ENCODE data around the gene LST1. TPM values are rescaled to one million over a fixed set of nuclear protein-coding genes. Genes with fewer than 3 reads are reported as not detected.
"Not testable (repeated sequence)": the region's sequence is repeated elsewhere in the genome, so short reads cannot be mapped to it uniquely, and the experiment has no call there.

Gene LST1
- polyA plus RNA-seq: 20.5 TPM

DNA sequence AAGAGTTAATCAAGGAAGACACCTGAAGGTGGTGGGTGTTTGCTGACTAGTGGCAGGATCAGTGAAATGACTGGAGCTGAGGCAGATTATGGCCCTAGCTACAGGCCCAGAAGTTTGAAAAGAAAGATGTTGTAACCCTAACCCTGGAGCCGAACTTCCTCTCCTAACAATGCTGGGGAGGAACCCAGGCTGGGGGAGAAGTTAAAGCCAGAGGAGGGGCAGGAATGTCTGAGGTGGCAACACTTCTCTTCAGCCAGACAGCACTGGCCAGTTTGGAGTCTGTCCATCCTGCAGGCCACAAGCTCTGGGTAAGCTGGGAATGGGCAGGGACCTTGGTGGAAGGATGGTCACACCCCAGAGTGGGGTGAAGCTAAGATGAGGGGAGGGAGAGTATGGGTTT lies at the start of gene LST1:
LST1 (plus strand) TSS at position 270 of the 400 bp plus-strand sequence. CDS start 1,023 bp downstream, outside the sequence.
- H3K4me1 Mint-ChIP-seq: peaks cover 54 to 58% (median 54%) of the 10 kb centered on the region in 3 donors
- H3K27me3 Mint-ChIP-seq: peaks cover 2% of the 10 kb centered on the region
- no peaks in the 10 kb centered on the region for H3K9me3 Mint-ChIP-seq
- H3K4me3 Mint-ChIP-seq: peak within 1 kb of the TSS; percentile 32 to 93 (median 79)
- H3K36me3 Mint-ChIP-seq: peaks cover 2% of the 10 kb centered on the region
- peak within 1 kb of the TSS; percentile 95 to 96 (median 96) for H3K27ac Mint-ChIP-seq

DNA sequence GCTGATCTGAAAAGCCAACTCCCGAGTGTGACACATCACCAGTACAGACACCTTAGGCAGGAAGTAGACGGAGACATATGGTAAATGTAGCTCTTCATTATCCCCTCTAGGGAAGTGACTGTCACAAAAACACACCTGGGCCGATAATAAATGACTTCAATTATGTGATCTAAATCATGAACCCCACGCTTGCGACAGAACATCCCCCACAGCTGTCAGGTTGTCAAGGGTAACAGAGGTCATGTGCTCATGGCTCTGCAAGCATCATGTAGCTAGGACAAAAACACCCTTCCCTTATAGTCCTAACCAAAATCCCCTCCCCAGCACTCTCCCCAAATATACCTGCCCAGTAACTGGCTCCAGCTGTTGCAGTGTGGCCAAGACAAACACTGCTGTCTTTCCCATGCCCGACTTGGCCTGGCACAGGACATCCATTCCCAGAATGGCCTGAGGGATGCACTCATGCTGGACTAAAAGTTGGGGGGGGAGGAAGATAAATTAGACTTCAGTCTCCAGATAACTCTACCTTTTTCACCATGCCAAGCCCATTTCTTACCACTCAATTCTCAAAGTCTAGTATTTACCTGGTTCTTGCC lies 47.2 kb upstream of the LST1 start:
- Mint-ChIP-seq H3K36me3 (peaks cover 2% of the 10 kb centered on the region), H3K27me3 (no peaks in the 10 kb centered on the region), H3K9me3 (no peaks in the 10 kb centered on the region), H3K4me3 (peak overlapping the region; percentile 59 to 100 (median 97)), H3K4me1 (peaks cover 27 to 40% (median 39%) of the 10 kb centered on the region in 3 donors), H3K27ac (peak overlapping the region; percentile 64 to 98 (median 69))

DNA sequence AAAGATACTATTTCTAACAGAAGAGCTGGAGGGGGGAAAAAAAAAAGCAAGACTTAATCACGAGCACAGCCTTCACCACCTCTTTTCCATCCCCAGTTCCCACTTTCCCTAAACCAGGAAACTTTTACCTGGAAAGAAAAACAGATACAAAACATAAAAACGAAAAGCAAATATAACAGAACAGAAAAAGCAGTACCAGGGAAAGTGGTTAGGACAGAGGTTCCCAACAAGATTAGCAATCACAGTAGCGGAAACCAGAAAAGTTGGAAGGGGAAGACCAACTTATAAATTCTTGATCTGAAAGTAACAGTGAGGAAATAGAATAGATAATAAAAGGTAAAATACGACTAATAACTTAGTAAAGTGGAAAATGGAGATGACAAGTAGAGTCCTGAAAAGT lies 45.4 kb upstream of the LST1 start:
- Mint-ChIP-seq H3K9me3 (no peaks in the 10 kb centered on the region), H3K27ac (peak overlapping the region; percentile 85 to 100 (median 98)), H3K4me3 (peak overlapping the region; percentile 96 to 100 (median 97)), H3K36me3 (peaks cover 2% of the 10 kb centered on the region), H3K4me1 (peaks cover 32 to 40% (median 39%) of the 10 kb centered on the region in 3 donors), H3K27me3 (no peaks in the 10 kb centered on the region)

DNA sequence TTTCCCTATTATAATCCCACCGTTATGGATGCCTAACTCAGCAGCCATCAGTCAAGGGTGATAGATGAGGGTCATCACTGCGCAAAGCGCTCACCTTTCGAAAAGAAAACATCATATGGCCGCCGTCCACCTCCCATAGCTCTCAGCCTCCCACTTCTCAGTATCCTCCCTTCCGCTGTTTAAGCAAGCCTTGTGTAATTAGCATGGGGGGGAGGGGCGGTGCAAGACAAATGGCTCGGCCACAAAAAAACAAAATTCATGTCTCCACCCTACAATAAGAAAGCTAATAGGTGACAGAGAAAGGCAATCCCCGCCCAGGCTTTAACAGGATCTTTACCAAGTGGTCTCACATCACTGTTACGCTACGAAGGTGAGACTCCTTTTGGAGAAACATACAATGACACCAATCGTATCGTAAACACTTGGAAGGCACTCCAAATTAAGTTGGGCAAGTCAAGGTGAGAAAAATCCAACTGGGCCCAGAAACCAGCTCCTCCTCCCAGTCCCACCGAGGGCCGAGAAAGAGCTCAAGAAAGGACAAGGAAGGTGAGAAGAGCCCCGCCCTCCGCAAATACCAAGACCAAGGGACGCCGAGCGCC lies 44.9 kb upstream of the LST1 start:
- Mint-ChIP-seq H3K4me1 (peaks cover 34 to 40% (median 35%) of the 10 kb centered on the region in 3 donors), H3K4me3 (peak overlapping the region; percentile 96 to 100 (median 97)), H3K27ac (peak overlapping the region; percentile 98 to 100 (median 99)), H3K36me3 (peaks cover 2% of the 10 kb centered on the region), H3K27me3 (no peaks in the 10 kb centered on the region), H3K9me3 (no peaks in the 10 kb centered on the region)

DNA sequence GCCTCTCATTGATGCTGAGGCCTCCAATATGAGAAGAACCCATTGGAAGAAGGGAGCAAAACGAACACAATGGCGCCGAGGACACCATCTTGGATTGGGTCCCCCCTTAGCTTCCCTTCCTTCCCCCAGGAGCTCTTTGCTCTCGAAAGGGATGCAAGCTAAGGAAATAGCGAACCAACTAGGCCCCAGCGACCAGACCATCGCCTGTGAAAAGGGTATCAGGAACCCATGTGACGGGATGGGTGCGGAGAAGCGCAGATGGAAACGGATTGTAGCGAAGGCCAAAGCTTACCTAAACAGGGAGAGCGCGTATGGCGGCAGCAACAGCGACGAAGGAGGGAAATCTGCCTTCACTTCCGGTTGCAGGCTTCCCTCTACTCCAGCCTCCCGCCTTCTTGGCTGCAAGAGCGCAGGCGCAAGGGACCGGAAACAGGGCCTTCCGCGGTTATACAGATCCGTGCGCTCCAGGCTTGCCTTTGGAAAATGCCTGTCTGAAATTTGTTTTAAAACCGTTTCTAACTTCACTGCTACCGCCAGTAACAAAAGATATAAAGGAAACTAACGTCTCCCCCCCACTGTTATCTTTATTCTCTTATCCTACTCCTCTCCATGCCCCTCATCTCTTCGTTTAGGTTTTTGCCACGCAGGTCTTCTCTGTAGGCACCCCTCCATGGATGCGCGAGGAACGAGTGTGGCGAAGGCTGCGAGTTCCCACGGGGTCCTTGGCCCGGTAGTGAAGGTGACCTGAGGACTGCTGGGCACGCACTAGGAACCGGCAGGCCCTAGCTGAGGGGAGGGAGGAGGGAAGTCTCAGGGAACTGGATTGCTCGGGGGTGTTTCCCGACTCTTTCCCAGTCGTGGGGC lies 44.2 kb upstream of the LST1 start, which contains the start of gene DDX39B:
DDX39B (minus strand) TSS at position 346 of the 864 bp plus-strand sequence. CDS start 1,471 bp downstream, outside the sequence.
- Mint-ChIP-seq H3K4me3 (peak within 1 kb of the TSS; percentile 96 to 100 (median 97)), H3K27me3 (no peaks in the 10 kb centered on the region), H3K4me1 (peaks cover 39 to 42% (median 40%) of the 10 kb centered on the region in 3 donors), H3K9me3 (no peaks in the 10 kb centered on the region), H3K36me3 (peaks cover 2% of the 10 kb centered on the region), H3K27ac (peak within 1 kb of the TSS; percentile 98 to 100 (median 99))

DNA sequence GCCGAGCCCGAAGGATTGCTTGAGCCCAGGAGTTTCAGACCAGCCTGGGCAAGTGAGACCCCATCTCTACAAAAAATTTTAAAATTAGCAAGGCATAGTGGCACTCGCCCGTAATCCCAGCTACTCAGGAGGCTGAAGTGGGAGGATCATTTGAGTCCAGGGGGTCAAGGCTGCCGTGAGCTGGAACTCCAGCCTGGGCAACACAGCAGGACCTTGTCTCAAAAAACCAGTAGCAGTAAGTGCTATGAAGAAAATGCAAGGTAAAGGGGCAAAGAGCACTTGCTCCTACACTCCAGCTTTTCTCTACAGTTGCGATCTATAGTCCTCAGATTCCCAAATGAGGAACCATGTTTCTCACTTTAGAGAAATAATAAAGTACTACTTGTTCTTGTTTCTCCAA lies 42.4 kb upstream of the LST1 start:
- Mint-ChIP-seq H3K9me3 (no peaks in the 10 kb centered on the region), H3K27me3 (peaks cover 1% of the 10 kb centered on the region), H3K36me3 (no peaks in the 10 kb centered on the region), H3K4me1 (peaks cover 41 to 44% (median 43%) of the 10 kb centered on the region in 3 donors), H3K4me3 (peak overlapping the region in 1 of 4 donors; percentile 98), H3K27ac (no peak overlapping the region)

DNA sequence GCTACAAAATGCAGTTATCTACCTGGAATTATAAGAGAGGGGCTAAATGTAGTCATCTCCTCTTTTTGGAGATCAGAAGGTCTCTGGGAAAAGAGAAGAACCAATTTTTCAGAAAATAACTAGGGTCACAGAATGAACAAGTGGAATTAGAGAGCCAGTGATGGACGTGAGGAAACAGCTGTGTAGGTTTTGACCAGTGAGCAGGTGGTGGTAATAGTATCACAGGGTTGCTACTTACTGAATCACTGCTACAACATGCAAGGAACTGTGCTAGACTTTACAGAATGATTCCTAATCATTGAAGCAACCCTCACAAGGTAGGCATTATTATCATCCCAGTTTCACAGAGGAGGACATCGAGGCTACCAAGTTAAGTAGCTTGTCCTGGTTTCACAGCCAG lies 41.4 kb upstream of the LST1 start:
- Mint-ChIP-seq H3K4me1 (peaks cover 34 to 40% (median 37%) of the 10 kb centered on the region in 3 donors), H3K27me3 (peaks cover 1% of the 10 kb centered on the region), H3K4me3 (peak overlapping the region in 3 of 4 donors; percentile 15 to 59 (median 24)), H3K27ac (peak overlapping the region in 1 of 3 donors; percentile 17), H3K36me3 (no peaks in the 10 kb centered on the region), H3K9me3 (no peaks in the 10 kb centered on the region)

DNA sequence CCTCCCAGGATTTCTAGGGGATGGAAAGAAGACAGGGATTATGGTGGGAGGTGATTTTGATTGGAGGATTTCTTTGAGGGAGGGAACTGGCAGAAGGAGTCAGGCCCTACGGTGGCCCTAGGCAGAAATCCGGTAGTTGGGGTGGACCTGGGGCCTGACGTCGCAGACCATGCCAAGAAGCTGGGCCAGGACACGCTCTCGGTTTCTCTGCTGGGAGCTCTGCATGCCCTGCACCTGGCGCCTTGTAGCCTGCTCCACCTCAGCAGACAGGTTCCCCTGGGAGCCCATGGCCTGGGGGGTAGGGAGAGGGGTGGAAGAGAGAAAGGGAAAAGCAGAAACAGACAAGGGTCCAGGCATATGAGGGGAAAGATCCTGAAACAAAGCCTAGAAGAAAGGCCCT lies 40.8 kb upstream of the LST1 start:
- peak overlapping the region in 2 of 4 donors; percentile 76 to 92 for H3K4me3 Mint-ChIP-seq
- peaks cover 1% of the 10 kb centered on the region for H3K27me3 Mint-ChIP-seq
- no peaks in the 10 kb centered on the region for H3K36me3 Mint-ChIP-seq
- peaks cover 28 to 34% (median 32%) of the 10 kb centered on the region in 3 donors for H3K4me1 Mint-ChIP-seq
- peak overlapping the region in 1 of 3 donors; percentile 88 for H3K27ac Mint-ChIP-seq
- H3K9me3 Mint-ChIP-seq: no peaks in the 10 kb centered on the region

DNA sequence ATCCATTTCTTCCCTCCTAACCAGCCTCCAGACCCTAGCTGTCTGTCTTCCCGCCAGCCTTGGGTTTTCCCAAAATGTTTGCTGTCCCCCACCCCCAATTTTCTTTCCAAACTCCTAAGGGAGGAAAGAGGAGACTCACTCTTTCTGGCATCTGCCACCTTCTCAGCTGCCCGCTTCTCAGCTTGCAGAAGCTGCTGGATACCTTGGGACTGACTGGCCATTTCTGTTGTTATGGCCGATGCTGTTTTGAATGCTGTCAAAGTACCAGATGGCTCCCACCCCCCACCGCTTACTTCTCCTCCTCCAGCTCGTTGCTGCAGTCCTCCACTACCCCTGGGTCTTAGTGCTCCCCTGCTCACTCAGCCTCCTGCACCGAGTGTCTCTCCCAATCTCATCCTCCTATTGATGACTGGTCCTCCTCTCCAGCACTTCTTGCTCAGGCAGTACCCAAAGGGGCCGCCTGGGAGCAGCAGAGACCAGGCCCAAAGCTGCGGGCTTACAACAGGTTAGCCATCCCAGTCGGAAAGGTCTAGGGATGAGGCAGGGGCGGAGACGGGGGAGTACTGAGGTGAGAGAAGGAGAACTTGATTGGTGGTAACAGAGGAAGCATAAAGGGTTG lies 39.6 kb upstream of the LST1 start, which contains the start of gene ATP6V1G2:
ATP6V1G2 (minus strand) TSS at position 270 of the 619 bp plus-strand sequence; CDS start at position 221, 49 bp downstream.
- peak within 1 kb of the TSS; percentile 76 to 98 (median 88) for H3K4me3 Mint-ChIP-seq
- H3K36me3 Mint-ChIP-seq: no peaks in the 10 kb centered on the region
- H3K9me3 Mint-ChIP-seq: no peaks in the 10 kb centered on the region
- peak within 1 kb of the TSS; percentile 86 to 97 (median 88) for H3K27ac Mint-ChIP-seq
- peaks cover 1% of the 10 kb centered on the region for H3K27me3 Mint-ChIP-seq
- peaks cover 23 to 29% (median 29%) of the 10 kb centered on the region in 3 donors for H3K4me1 Mint-ChIP-seq

DNA sequence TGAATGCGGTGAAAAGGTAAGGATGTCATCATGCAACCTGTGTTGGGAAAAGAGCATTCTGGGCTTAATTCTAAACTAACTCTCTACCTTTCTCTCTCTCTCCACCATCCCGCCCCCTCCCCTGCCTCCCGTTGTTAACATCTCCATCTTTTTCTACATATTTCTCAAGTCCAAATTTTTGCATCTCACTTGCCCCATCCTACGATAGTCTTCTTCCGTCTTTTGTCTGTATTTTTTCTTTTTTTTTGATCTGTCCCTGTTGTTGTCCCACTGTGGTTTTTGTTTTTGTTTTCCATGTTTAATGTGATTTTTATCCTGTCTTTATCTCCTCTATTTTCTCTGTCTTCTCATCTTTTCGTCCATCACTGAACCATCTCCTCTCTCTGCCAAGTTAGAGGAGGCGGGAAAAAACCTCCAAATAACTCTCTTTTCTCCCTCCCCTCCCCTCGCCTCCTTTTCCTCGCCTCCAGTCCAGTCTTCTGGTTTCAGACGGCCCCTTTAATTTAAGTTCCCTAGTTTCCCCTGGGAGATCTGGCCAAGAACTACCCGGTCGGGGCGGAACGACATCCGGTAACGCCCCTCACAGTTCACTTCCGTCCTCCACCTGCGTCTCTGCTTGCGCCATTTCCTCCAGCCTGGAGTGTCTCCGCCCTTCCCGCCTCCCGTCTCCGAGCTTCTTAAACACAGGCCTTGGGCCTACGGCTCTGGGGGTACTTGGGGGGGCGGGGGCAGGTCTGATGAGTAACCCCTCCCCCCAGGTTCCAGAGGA lies 38.9 kb upstream of the LST1 start, which contains the start of gene NFKBIL1:
NFKBIL1 (plus strand) TSS at position 651 of the 769 bp plus-strand sequence; CDS start at position 738, 87 bp downstream.
- Mint-ChIP-seq H3K36me3 (no peaks in the 10 kb centered on the region), H3K4me3 (peak within 1 kb of the TSS; percentile 76 to 98 (median 88)), H3K27ac (peak within 1 kb of the TSS; percentile 86 to 97 (median 88)), H3K9me3 (no peaks in the 10 kb centered on the region), H3K27me3 (peaks cover 1% of the 10 kb centered on the region), H3K4me1 (peaks cover 19 to 32% (median 30%) of the 10 kb centered on the region in 3 donors)

DNA sequence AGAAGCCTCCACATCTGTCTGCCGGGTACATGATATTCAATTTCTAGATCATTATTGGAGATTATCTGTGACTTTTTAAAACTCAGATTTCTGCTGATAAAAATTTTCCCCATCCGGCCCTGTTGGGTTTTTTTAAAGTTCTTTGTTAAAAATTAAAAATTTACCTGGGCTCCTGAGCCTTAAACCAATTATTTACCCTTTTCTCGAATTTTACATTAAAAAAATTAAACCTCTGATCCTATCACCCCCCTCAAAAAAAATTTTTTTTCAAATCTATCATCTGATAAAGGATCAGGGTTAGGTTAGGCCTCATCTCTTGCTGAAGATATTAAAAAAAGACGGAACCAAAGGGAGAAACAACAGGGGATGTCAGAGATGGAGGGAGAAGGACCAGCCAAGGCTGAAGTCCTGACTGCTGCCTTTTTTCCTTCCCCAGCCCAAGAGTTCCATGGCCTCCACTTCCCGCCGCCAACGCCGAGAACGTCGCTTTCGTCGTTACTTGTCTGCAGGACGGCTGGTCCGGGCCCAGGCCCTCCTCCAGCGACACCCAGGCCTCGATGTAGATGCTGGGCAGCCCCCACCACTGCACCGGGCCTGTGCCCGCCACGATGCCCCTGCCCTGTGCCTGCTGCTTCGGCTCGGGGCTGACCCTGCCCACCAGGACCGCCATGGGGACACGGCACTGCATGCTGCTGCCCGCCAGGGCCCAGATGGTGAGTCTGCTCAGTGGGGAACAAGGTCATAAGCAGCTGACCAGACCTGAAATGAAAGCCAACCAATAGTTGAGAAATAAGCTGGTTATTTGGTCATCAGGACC lies 38.1 kb upstream of the LST1 start:
- H3K4me3 Mint-ChIP-seq: peak overlapping the region; percentile 76 to 98 (median 88)
- peak overlapping the region; percentile 86 to 97 (median 88) for H3K27ac Mint-ChIP-seq
- H3K9me3 Mint-ChIP-seq: no peaks in the 10 kb centered on the region
- H3K27me3 Mint-ChIP-seq: peaks cover 1% of the 10 kb centered on the region
- no peaks in the 10 kb centered on the region for H3K36me3 Mint-ChIP-seq
- H3K4me1 Mint-ChIP-seq: peaks cover 16 to 32% (median 29%) of the 10 kb centered on the region in 3 donors

DNA sequence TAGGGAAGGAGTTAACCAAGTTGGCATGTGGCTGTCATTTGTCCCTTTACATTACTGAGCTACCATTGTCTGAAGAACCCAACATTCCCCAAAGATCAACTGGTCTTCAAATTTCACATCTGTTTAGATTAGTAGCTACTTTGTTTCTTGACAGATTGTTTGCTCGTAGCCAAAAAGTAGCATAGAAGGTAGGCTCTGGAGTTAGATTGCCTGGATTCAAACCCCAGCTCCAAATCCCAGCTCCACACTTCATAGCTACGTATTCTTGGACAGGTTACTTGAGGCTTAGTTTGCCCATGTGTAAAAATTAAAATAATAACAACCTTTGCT lies 37.6 kb upstream of the LST1 start:
- peaks cover 16 to 29% (median 25%) of the 10 kb centered on the region in 3 donors for H3K4me1 Mint-ChIP-seq
- H3K4me3 Mint-ChIP-seq: peak overlapping the region in 1 of 4 donors; percentile 41
- H3K9me3 Mint-ChIP-seq: no peaks in the 10 kb centered on the region
- H3K27ac Mint-ChIP-seq: peak overlapping the region in 2 of 3 donors; percentile 40 to 88
- no peaks in the 10 kb centered on the region for H3K36me3 Mint-ChIP-seq
- peaks cover 1% of the 10 kb centered on the region for H3K27me3 Mint-ChIP-seq

DNA sequence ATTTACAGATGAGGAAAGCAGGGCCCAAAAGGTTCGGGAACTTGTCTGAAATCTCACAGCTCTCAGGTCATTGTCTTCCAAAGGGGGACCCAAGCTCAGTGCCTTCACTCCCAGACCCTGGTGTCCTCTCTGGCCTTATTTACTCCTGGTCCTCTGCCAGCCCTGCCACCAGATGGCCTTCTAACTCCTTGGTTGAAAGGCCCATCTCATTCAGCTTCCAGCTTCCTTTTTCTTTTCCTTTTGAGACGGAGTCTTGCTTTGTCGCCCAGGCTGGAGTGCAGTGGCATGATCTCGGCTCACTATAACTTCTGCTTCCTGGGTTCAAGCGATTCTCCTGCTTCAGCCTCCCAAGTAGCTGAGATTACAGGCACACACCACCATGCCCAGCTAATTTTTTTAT lies 34.7 kb upstream of the LST1 start:
- H3K9me3 Mint-ChIP-seq, H3K27me3 Mint-ChIP-seq, H3K36me3 Mint-ChIP-seq: not testable (repeated sequence)
- peak overlapping the region; percentile 40 to 84 (median 77) for H3K4me3 Mint-ChIP-seq
- peak overlapping the region; percentile 58 to 88 (median 59) for H3K27ac Mint-ChIP-seq
- peaks cover 20 to 35% (median 25%) of the 10 kb centered on the region in 3 donors for H3K4me1 Mint-ChIP-seq

Data from IgD-negative memory B cell (primary cell).